ENCODE results near the gene ZMYM1.

DNA sequence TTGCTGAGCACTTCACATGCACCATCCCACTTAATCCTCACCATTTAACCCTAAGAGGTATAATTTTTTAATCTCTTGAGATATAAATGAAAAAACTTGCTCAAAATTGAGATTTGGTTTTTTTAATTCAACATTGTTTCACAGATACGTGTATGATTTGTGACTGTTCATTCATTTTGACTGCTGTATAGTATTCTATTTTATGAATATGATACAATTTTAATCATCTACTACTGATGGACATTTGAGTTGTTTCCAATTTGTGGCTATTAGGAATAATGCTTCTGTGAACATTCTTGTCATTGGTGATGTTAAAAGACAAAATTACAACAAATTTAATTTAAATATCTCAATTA, 46.8 kb upstream of the ZMYM1 start:
- TF ChIP-seq, protein P1, sequence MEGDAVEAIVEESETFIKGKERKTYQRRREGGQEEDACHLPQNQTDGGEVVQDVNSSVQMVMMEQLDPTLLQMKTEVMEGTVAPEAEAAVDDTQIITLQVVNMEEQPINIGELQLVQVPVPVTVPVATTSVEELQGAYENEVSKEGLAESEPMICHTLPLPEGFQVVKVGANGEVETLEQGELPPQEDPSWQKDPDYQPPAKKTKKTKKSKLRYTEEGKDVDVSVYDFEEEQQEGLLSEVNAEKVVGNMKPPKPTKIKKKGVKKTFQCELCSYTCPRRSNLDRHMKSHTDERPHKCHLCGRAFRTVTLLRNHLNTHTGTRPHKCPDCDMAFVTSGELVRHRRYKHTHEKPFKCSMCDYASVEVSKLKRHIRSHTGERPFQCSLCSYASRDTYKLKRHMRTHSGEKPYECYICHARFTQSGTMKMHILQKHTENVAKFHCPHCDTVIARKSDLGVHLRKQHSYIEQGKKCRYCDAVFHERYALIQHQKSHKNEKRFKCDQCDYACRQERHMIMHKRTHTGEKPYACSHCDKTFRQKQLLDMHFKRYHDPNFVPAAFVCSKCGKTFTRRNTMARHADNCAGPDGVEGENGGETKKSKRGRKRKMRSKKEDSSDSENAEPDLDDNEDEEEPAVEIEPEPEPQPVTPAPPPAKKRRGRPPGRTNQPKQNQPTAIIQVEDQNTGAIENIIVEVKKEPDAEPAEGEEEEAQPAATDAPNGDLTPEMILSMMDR (IDR thresholded peaks at IDR 0.05) = no peak
- TF ChIP-seq POLR2A (IDR thresholded peaks at IDR 0.05) = no peak

Data from heart left ventricle (tissue), 13 donors.